ENCODE data around the gene NGF. TPM values are rescaled to one million over a fixed set of nuclear protein-coding genes. Genes with fewer than 3 reads are reported as not detected.
A peak's percentile ranks its signal among the peaks of the same experiment; 100 is the strongest.

NGF gene
- total RNA-seq, 1 donor from 2014 or later: 1.1 TPM

DNA sequence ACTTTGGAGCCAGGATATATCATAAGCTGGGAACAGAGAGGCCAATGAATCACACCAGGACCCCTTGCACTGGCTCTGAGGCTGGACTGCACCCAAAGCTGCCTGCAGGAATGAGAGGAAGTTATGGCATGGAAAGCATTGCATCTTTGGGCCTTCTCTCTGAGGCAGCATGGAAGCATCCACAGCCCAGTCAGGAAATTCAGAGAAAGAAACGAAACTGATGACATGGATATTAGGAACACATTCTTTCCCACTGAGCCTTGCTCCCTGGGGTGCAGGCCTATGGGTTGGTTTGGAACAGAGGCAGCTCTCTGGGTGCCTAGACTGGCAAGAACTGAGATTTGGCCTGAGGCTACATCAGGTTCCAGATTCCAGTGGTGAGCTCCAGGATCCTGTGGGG is 98.6 kb downstream of the NGF start:
- TF ChIP-seq CTCF (IDR thresholded peaks at IDR 0.05; ENCODE audit: insufficient read depth, low read length, severe bottlenecking): no peak

GRCh38 chr1:115239148-115239422 is 99.0 kb downstream of the NGF start:
- Histone ChIP-seq H3K27me3 (ENCODE audit: control insufficient read depth, insufficient read depth, low read length) (no peaks in the 10 kb centered on the region), H3K4me3 (ENCODE audit: low read depth, low read length) (no peak overlapping the region), H3K36me3 (ENCODE audit: control insufficient read depth, insufficient read depth, low read length) (no peaks in the 10 kb centered on the region)
- DNase-seq (ENCODE audit: low read depth) (no peak), FAIRE-seq (no peak)
- TF ChIP-seq CTCF (IDR thresholded peaks at IDR 0.05; ENCODE audit: insufficient read depth, low read length, severe bottlenecking): no peak

More for the DNA sequence above, 98.6 kb downstream of the NGF start:
- DNase-seq (ENCODE audit: low read depth) (no peak), FAIRE-seq (no peak)
- H3K27me3 ChIP-seq (ENCODE audit: control insufficient read depth, insufficient read depth, low read length): no peaks in the 10 kb centered on the region
- H3K4me3 ChIP-seq (ENCODE audit: low read depth, low read length): no peak overlapping the region
- no peaks in the 10 kb centered on the region for H3K36me3 ChIP-seq (ENCODE audit: control insufficient read depth, insufficient read depth, low read length)

GRCh38 chr1:115238336-115239147 is 99.5 kb downstream of the NGF start:
- no peaks in the 10 kb centered on the region for H3K36me3 ChIP-seq (ENCODE audit: control insufficient read depth, insufficient read depth, low read length)
- DNase-seq (ENCODE audit: low read depth) (no peak), FAIRE-seq (no peak)
- H3K4me3 ChIP-seq (ENCODE audit: low read depth, low read length): no peak overlapping the region
- no peaks in the 10 kb centered on the region for H3K27me3 ChIP-seq (ENCODE audit: control insufficient read depth, insufficient read depth, low read length)
- TF ChIP-seq CTCF (IDR thresholded peaks at IDR 0.05; ENCODE audit: insufficient read depth, low read length, severe bottlenecking): no peak

GRCh38 chr1:115237507-115237906 is 100.5 kb downstream of the NGF start:
- FAIRE-seq: no peak
- DNase-seq (ENCODE audit: low read depth): peak; percentile 39
- Histone ChIP-seq H3K36me3 (ENCODE audit: control insufficient read depth, insufficient read depth, low read length) (no peaks in the 10 kb centered on the region), H3K4me3 (ENCODE audit: low read depth, low read length) (no peak overlapping the region), H3K27me3 (ENCODE audit: control insufficient read depth, insufficient read depth, low read length) (no peaks in the 10 kb centered on the region)
- no peak for TF ChIP-seq CTCF (IDR thresholded peaks at IDR 0.05; ENCODE audit: insufficient read depth, low read length, severe bottlenecking)

DNA sequence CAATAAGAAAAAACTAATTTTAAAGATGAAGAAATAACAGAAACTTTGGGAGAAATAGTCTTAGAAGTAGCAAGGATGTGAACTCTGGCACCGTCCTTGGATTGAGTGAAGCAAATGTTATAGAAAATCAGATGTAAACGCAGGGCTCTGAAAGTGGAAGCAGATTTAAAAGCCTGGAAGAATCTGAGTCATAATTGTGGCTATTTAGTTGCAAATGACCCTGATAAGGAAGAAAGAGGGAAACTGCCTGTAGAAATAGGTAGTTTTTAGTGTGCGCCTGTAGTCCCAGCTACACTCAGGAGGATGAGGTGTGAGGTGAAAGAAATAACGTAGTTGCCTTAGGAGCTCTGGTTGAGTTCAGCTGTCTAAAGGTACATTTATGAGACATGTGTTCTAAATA is 101.0 kb downstream of the NGF start:
- FAIRE-seq: no peak
- H3K27me3 ChIP-seq (ENCODE audit: control insufficient read depth, insufficient read depth, low read length): no peaks in the 10 kb centered on the region
- no peak for DNase-seq (ENCODE audit: low read depth)
- H3K4me3 ChIP-seq (ENCODE audit: low read depth, low read length): no peak overlapping the region
- H3K36me3 ChIP-seq (ENCODE audit: control insufficient read depth, insufficient read depth, low read length): no peaks in the 10 kb centered on the region
- TF ChIP-seq CTCF (IDR thresholded peaks at IDR 0.05; ENCODE audit: insufficient read depth, low read length, severe bottlenecking): no peak

Other genes starting within 250 kb of the NGF start
- 0.13 and 0.26 TPM in 2 replicates for gene TSPAN2, start 248.7 kb downstream of the NGF start, total RNA-seq